Tibial artery (tissue), 4 donors: ENCODE measurements around the gene SGSM2.
A peak's percentile ranks its signal among the peaks of the same experiment; 100 is the strongest.

Experiments
- DNase-seq, 2 donors: peaks; one replicate each; pipeline ENCODE4 v3.0.0-alpha.2; 2019
- H3K27ac ChIP-seq, 2 donors: fragments of 200-600 bp; sonication (generic) in 1 of 2; 1 replicate in 1 of 2; 2 replicates in 1 of 2; pipeline ENCODE4 v1.5.1; 2018 to 2019; ENCODE audit warnings: mild to moderate bottlenecking in 1 of 2
- H3K27me3 ChIP-seq, 2 donors: fragments of 200-600 bp; sonication (generic) in 1 of 2; one replicate each; pipeline versions ENCODE4 v1.5.1 to v1.6.0; 2016 to 2019
- H3K36me3 ChIP-seq, 3 donors: fragments of 200-600 bp; sonication (generic) in 2 of 3; one replicate each; pipeline ENCODE4 v1.5.1; 2016 to 2019; ENCODE audit warnings: mild to moderate bottlenecking in 2 of 3
- H3K4me1 ChIP-seq, 4 donors: fragments of 200-600 bp; sonication (generic) in 2 of 4; 1 replicate in 3 of 4; 2 replicates in 1 of 4; pipeline ENCODE4 v1.5.1; 2016 to 2019
- H3K4me3 ChIP-seq, 2 donors: fragments of 200-600 bp; sonication (generic) in 1 of 2; 1 replicate in 1 of 2; 2 replicates in 1 of 2; pipeline ENCODE4 v1.5.1; 2018 to 2019; ENCODE audit warnings: mild to moderate bottlenecking in 2 of 2
- H3K9me3 ChIP-seq, 3 donors: fragments of 200-600 bp; sonication (generic) in 1 of 3; one replicate each; pipeline ENCODE4 v1.5.1; 2016 to 2019
- CTCF ChIP-seq, 2 experiments: fragments of 200-600 bp in 1 of 2; fragments of 450-650 bp in 1 of 2; IDR thresholded peaks; one replicate each; pipeline ENCODE4 v1.5.1; 2017 to 2019; ENCODE audit warnings: antibody characterized with exemption in 2 of 2, mild to moderate bottlenecking in 1 of 2, moderate library complexity in 1 of 2
- intact Hi-C: fragments of 100-400 bp; cut with DNase I; formaldehyde crosslinking; loops from one replicate; pipeline ENCODE4 v1.15.0; 2023; ENCODE audit warnings: low total_unique reads

SGSM2 gene

GRCh38 chr17:2299136-2299535 is 38.2 kb upstream of the SGSM2 start:
- Histone ChIP-seq H3K27me3 (no peaks in the 10 kb centered on the region), H3K4me3 (no peak overlapping the region), H3K9me3 (no peaks in the 10 kb centered on the region), H3K27ac (no peak overlapping the region), H3K4me1 (peaks cover 0 to 25% (median 14%) of the 10 kb centered on the region in 4 donors), H3K36me3 (peaks cover 32 to 57% (median 42%) of the 10 kb centered on the region in 3 donors)
- TF ChIP-seq CTCF (IDR thresholded peaks at IDR 0.05): no peak
- intact Hi-C loops: no loop called here
- no peak for DNase-seq

DNA sequence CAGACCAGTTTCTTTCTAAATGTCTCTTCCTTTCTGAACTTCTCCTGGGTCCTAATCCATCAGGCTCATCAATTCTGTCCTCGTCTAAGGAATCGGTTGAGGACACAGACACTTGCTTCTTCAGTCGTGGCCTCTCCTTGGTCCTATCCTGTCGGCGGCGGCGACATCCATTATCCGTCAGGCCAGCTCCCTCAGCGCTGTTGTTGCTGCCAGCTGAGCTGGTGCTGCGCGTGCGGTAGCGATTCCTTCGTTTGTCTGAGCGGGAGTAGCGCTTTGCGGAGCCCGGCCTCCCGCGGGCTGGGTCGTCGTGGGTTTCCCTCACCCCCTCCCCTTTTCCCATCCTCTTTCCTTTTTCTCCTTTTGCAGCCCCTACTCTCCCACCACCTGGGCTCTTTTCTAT is 37.5 kb upstream of the SGSM2 start:
- Histone ChIP-seq H3K4me3 (no peak overlapping the region), H3K9me3 (no peaks in the 10 kb centered on the region), H3K27me3 (no peaks in the 10 kb centered on the region), H3K36me3 (peaks cover 32 to 51% (median 40%) of the 10 kb centered on the region in 3 donors), H3K4me1 (peaks cover 0 to 30% (median 16%) of the 10 kb centered on the region in 4 donors), H3K27ac (no peak overlapping the region)
- DNase-seq: no peak
- no peak for TF ChIP-seq CTCF (IDR thresholded peaks at IDR 0.05)
- intact Hi-C loops: no loop called here

DNA sequence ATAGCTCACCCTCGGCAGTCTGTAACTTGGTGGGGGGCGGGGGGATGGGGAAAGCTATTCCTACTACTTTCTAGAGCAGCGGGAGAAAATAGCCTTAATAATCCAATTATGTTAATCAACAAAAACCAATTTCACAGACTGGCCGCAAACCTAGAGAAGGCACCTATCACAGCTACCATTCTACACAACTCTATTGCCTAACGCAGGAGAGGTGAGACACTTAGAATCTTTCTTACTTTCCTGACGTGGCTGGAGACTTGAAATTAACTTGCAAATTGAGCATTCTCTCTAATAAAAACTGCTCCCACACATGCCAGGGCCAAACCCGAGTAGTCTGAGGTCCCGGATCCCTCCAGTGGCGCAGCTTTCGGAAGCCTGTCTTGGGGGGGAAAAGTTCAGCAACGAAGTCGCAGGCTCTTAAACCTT is 34.5 kb upstream of the SGSM2 start:
- no peak for DNase-seq
- Histone ChIP-seq H3K9me3 (no peaks in the 10 kb centered on the region), H3K4me3 (peak overlapping the region; percentile 68 to 83), H3K36me3 (peaks cover 15 to 20% (median 18%) of the 10 kb centered on the region in 3 donors), H3K4me1 (peaks cover 0 to 30% (median 16%) of the 10 kb centered on the region in 4 donors), H3K27me3 (no peaks in the 10 kb centered on the region), H3K27ac (peak overlapping the region; percentile 74 to 87)
- no peak for TF ChIP-seq CTCF (IDR thresholded peaks at IDR 0.05)
- intact Hi-C loops: no loop called here

DNA sequence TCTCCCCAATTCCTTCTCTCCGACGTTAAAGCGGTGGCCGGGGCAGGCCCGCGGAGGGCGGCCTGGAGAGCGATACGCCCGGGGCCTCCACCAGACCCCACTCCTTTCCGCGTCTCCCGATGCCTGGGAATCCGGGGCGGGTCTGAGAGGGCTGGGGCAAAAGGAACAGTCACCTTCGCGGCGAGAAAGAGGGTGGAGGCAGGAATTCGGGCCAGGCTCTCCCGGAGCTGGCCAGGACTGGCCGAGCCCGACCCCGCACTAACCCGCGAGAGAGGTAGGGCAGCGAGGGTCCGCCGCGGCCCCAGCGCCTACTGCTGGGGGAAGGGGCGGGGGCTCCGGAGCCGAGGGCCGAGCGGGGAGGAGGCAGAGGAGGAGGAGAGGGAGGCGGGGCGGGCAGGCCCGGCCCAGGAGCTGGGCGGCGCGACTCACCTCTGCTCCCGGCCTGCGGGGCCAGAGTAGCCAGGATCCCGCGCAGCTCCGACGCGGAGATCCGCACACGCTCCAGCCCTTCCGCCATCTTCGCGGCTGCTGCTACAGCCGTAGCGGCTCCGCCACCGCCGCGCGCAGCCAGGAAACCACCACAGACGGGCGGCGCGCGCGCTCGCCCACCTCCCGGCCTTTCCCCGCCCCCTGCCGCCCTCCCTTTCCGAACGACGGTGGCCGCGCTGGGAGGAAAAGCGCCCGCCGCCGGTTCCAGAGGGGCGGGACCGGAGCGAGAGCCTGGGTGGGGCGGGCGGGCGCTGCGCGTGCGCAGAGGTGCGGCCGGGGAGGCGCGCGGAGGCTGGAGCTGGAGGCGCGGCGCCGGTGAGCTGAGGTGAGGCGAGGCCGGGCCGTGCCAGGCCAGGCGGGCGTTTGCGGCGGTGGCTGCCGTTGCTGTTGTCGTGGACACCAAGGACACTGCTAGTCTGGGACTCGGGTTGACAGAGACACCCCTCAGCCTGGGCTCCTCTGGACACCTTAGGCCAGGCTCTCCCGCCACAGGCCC is 33.8 kb upstream of the SGSM2 start, which contains the start of the genes SMG6 and SRR:
TSS of gene SMG6 (minus strand) at position 582 of the 985 bp plus-strand sequence. CDS start at position 517, 65 bp downstream.
TSS of gene SRR (plus strand) at position 747 of the 985 bp plus-strand sequence. CDS start 11,611 bp downstream, outside the sequence.
- peaks cover 15 to 20% (median 18%) of the 10 kb centered on the region in 3 donors for H3K36me3 ChIP-seq
- peak; percentile 87 to 95 for DNase-seq
- intact Hi-C loops: no loop called here
- peak within 1 kb of the TSS; percentile 68 to 83 for H3K4me3 ChIP-seq
- no peaks in the 10 kb centered on the region for H3K9me3 ChIP-seq
- no peak for TF ChIP-seq CTCF (IDR thresholded peaks at IDR 0.05)
- no peaks in the 10 kb centered on the region for H3K27me3 ChIP-seq
- H3K27ac ChIP-seq: peak within 1 kb of the TSS; percentile 74 to 87
- peaks cover 0 to 30% (median 16%) of the 10 kb centered on the region in 4 donors for H3K4me1 ChIP-seq

DNA sequence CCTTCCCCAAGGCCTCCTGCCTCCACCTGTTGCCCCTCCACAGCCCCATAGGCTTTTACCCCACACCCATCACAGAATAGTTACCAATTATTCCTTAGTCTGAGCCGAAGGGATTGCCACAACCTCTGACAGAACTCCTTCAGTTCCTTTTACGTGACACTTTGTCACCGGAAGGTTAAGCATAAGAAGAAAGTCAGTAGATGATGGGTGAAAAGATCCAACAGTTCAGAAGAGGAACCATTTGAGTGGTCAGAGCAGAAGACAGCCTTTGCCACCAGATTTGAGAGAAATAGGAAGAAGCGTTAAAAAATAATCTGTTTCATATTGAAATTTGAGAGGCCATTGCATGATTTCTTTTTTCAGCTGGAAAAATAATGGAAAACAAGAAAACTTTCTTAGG is 32.4 kb upstream of the SGSM2 start:
- Histone ChIP-seq H3K27ac (no peak overlapping the region), H3K4me3 (no peak overlapping the region), H3K4me1 (peaks cover 0 to 34% (median 16%) of the 10 kb centered on the region in 4 donors), H3K27me3 (no peaks in the 10 kb centered on the region), H3K36me3 (peaks cover under 1 to 6% (median 6%) of the 10 kb centered on the region in 3 donors), H3K9me3 (no peaks in the 10 kb centered on the region)
- no peak for TF ChIP-seq CTCF (IDR thresholded peaks at IDR 0.05)
- no peak for DNase-seq
- intact Hi-C loops: no loop called here
